HTR-8/SVneo (cell line): ENCODE data around the gene BABAM2.

Source experiments
- DNase-seq: peaks from one replicate; pipeline ENCODE4 v3.0.0; 2011; ENCODE audit warnings: low spot score, mixed read lengths; ENCODE audit not compliant: insufficient read length
- FAIRE-seq: peaks from 2 replicates; lab custom pipeline; 2011; peaks lifted over from hg19 to GRCh38; lab: Jason Lieb, UNC

Gene BABAM2

GRCh38 chr2:27935026-27935425 lies 44.5 kb downstream of the BABAM2 start:
- DNase-seq (no peak), FAIRE-seq (peak; percentile 82)

GRCh38 chr2:27940090-27940671 lies 49.7 kb downstream of the BABAM2 start:
- FAIRE-seq (no peak), DNase-seq (no peak)

GRCh38 chr2:27940982-27941381 lies 50.5 kb downstream of the BABAM2 start:
- no peak for FAIRE-seq
- no peak for DNase-seq

- DNase-seq = no peak
- FAIRE-seq = no peak
Measured at GRCh38 chr2:27942612-27943547, 52.4 kb downstream of the BABAM2 start.

- no peak for FAIRE-seq
- no peak for DNase-seq
Measured at GRCh38 chr2:27946530-27947060, 56.1 kb downstream of the BABAM2 start.

GRCh38 chr2:27952070-27952469 lies 61.5 kb downstream of the BABAM2 start:
- FAIRE-seq = no peak
- DNase-seq = no peak

GRCh38 chr2:27953077-27953476 lies 62.5 kb downstream of the BABAM2 start:
- no peak for FAIRE-seq
- DNase-seq = no peak

- DNase-seq (no peak), FAIRE-seq (no peak)
Measured at GRCh38 chr2:27954221-27954673, 63.7 kb downstream of the BABAM2 start.

- FAIRE-seq = peak; percentile 91
- peak; percentile 71 for DNase-seq
Measured at GRCh38 chr2:27954771-27955383, 64.3 kb downstream of the BABAM2 start.

GRCh38 chr2:27955384-27956161 lies 65.0 kb downstream of the BABAM2 start:
- DNase-seq = no peak
- no peak for FAIRE-seq

- DNase-seq (no peak), FAIRE-seq (no peak)
Measured at GRCh38 chr2:27956888-27957287, 66.4 kb downstream of the BABAM2 start.

- FAIRE-seq (no peak), DNase-seq (no peak)
Measured at GRCh38 chr2:27958711-27959378, 68.3 kb downstream of the BABAM2 start.

- no peak for DNase-seq
Measured at GRCh38 chr2:27959496-27959895, 69.0 kb downstream of the BABAM2 start.

GRCh38 chr2:27960237-27960912 lies 69.8 kb downstream of the BABAM2 start:
- peak; percentile 55 for FAIRE-seq
- DNase-seq = peak; percentile 18

More at GRCh38 chr2:27959496-27959895, 69.0 kb downstream of the BABAM2 start:
- peak; percentile 44 for FAIRE-seq

- DNase-seq (no peak), FAIRE-seq (no peak)
Measured at GRCh38 chr2:27962006-27962405, 71.5 kb downstream of the BABAM2 start.

GRCh38 chr2:27963472-27963871 lies 72.9 kb downstream of the BABAM2 start:
- DNase-seq = no peak
- no peak for FAIRE-seq

- DNase-seq (no peak), FAIRE-seq (peak; percentile 33)
Measured at GRCh38 chr2:27964067-27964466, 73.5 kb downstream of the BABAM2 start.

GRCh38 chr2:27965841-27966240 lies 75.3 kb downstream of the BABAM2 start:
- DNase-seq (no peak), FAIRE-seq (no peak)

- no peak for FAIRE-seq
- DNase-seq = no peak
Measured at GRCh38 chr2:27966466-27966865, 75.9 kb downstream of the BABAM2 start.
